Endothelial cell of umbilical vein (primary cell): Measurements from ENCODE around the gene FBXW11. TPM values are rescaled to one million over a fixed set of nuclear protein-coding genes. Genes with fewer than 3 reads are reported as not detected.

Experiments used
- BruUV-seq: library from RNA; stranded (reverse); fragments of 400-500 nt; replicated peaks from 2 replicates; lab custom pipeline; 2021; lab: Mats Ljungman, UMichigan
- CTCF ChIA-PET: fragments of 300-600, 350-600 bp; sonication (Branson Sonifier 250); formaldehyde crosslinking; loops from one replicate; lab custom pipeline; 2021; ENCODE audit warnings: antibody characterized with exemption, inconsistent platforms; lab: Charles Lee
- POLR2A ChIA-PET: fragments of 300-600, 350-600 bp; sonication (Branson Sonifier 250); formaldehyde crosslinking; loops from one replicate; lab custom pipeline; 2021; ENCODE audit warnings: antibody characterized with exemption, inconsistent platforms; lab: Charles Lee
- DNase-seq: peaks from one replicate; pipeline ENCODE4 v3.0.0-alpha.2; 2011; ENCODE audit warnings: low read depth, low spot score
- FAIRE-seq: peaks from 2 replicates; lab custom pipeline; 2011; peaks lifted over from hg19 to GRCh38; lab: Jason Lieb, UNC
- H2AFZ ChIP-seq: 2 replicates; pipeline ENCODE4 v1.6.0; 2012; ENCODE audit warnings: low read depth, low read length, control low read depth, inconsistent platforms
- H3K27ac ChIP-seq: 2 replicates; pipeline ENCODE4 v1.5.1; 2011; ENCODE audit warnings: low read depth, mild to moderate bottlenecking, control low read depth, low read length, moderate library complexity; ENCODE audit not compliant: insufficient read depth
- H3K27me3 ChIP-seq, 2 experiments: 2 replicates each; pipeline versions ENCODE4 v1.6.0 to v1.6.1; 2011; ENCODE audit warnings: low read length in 2 of 2, mixed read lengths in 1 of 2; ENCODE audit not compliant: control insufficient read depth in 2 of 2, insufficient read depth in 2 of 2
- H3K36me3 ChIP-seq, 2 experiments: 2 replicates in 1 of 2; 3 replicates in 1 of 2; pipeline ENCODE4 v1.5.1; 2011; ENCODE audit warnings: low read length in 2 of 2, mild to moderate bottlenecking in 1 of 2, moderate library complexity in 1 of 2; ENCODE audit not compliant: control insufficient read depth in 2 of 2, insufficient read depth in 2 of 2; ENCODE audit errors: extremely low read depth in 1 of 2
- H3K4me1 ChIP-seq: 3 replicates; pipeline ENCODE4 v1.5.1; 2011; ENCODE audit warnings: mild to moderate bottlenecking, low read length; ENCODE audit not compliant: control insufficient read depth, insufficient read depth; ENCODE audit errors: extremely low read depth
- H3K4me2 ChIP-seq: 2 replicates; pipeline ENCODE4 v1.6.1; 2011; ENCODE audit warnings: low read length, control low read depth, mixed read lengths; ENCODE audit not compliant: insufficient read depth
- H3K4me3 ChIP-seq, 3 experiments: fragments of 200-600 bp in 1 of 3; sonication (generic), shearing (Covaris generic) in 1 of 3; replicated peaks in 1 of 3; 2 replicates each; pipeline ENCODE4 v1.5.1; 2011 to 2016; ENCODE audit warnings: control low read depth in 3 of 3, low read length in 3 of 3, mild to moderate bottlenecking in 2 of 3, inconsistent platforms in 1 of 3, low read depth in 1 of 3, moderate library complexity in 1 of 3; ENCODE audit not compliant: insufficient read depth in 1 of 3
- H3K79me2 ChIP-seq: 2 replicates; pipeline ENCODE4 v1.6.0; 2012; ENCODE audit warnings: low read length, inconsistent platforms; ENCODE audit not compliant: control insufficient read depth, insufficient read depth
- H3K9ac ChIP-seq: replicated peaks from 2 replicates; pipeline ENCODE3; 2011; ENCODE audit warnings: low read length, control low read depth; ENCODE audit not compliant: insufficient read depth; ENCODE audit errors: extremely low read depth
- H3K9me1 ChIP-seq: replicated peaks from 3 replicates; pipeline ENCODE4 v1.6.0; 2011; ENCODE audit warnings: mild to moderate bottlenecking, low read length; ENCODE audit not compliant: control insufficient read depth, insufficient read depth; ENCODE audit errors: extremely low read depth
- H3K9me3 ChIP-seq: replicated peaks from 2 replicates; pipeline ENCODE4 v1.5.1; 2012; ENCODE audit warnings: low read length, inconsistent platforms; ENCODE audit not compliant: control insufficient read depth, insufficient read depth
- H4K20me1 ChIP-seq: replicated peaks from 2 replicates; pipeline ENCODE3; 2011; ENCODE audit warnings: mild to moderate bottlenecking, low read length; ENCODE audit not compliant: control insufficient read depth, insufficient read depth; ENCODE audit errors: extremely low read depth
- EZH2 ChIP-seq: IDR thresholded peaks from 2 replicates; pipeline ENCODE4 v1.6.1; 2012; ENCODE audit warnings: borderline replicate concordance, low read depth, mild to moderate bottlenecking, moderate library complexity, low read length, inconsistent platforms; ENCODE audit not compliant: severe bottlenecking
- FOS ChIP-seq: IDR thresholded peaks from 2 replicates; pipeline ENCODE4 v1.6.1; 2011; ENCODE audit warnings: mild to moderate bottlenecking, low read length, moderate library complexity, borderline replicate concordance; ENCODE audit not compliant: insufficient read depth
- GATA2 ChIP-seq: IDR thresholded peaks from 2 replicates; pipeline ENCODE4 v1.7.0; 2011; ENCODE audit warnings: low read depth, mild to moderate bottlenecking, moderate library complexity, mixed read lengths, low read length; ENCODE audit not compliant: insufficient read length, insufficient read depth
- JUN ChIP-seq: IDR thresholded peaks from 2 replicates; pipeline ENCODE4 v1.6.1; 2011; ENCODE audit warnings: borderline replicate concordance, low read depth; ENCODE audit not compliant: insufficient read length, insufficient read depth
- MYC ChIP-seq: IDR thresholded peaks from one replicate; pipeline ENCODE4 v1.6.1; 2011; ENCODE audit warnings: mild to moderate bottlenecking, low read depth, low read length
- POLR2A ChIP-seq: IDR thresholded peaks from 2 replicates; pipeline ENCODE4 v1.6.1; 2012; ENCODE audit warnings: low read depth, mild to moderate bottlenecking, control low read depth, low read length
- POLR2AphosphoS5 ChIP-seq: IDR thresholded peaks from 2 replicates; pipeline ENCODE4 v1.6.1; 2012; ENCODE audit warnings: low read depth, mild to moderate bottlenecking, control low read depth, low read length, moderate library complexity; ENCODE audit not compliant: insufficient read depth
- dilution Hi-C: fragments of 300-500 bp; cut with MboI; formaldehyde crosslinking; loops from one replicate; pipeline ENCODE4 v1.15.0; 2019; ENCODE audit warnings: low sequenced_read_pairs; ENCODE audit not compliant: extremely low pct_ligation_motif_present
- intact Hi-C: fragments of 100-400 bp; cut with micrococcal nuclease; formaldehyde crosslinking; loops from one replicate; pipeline ENCODE4 v1.10.0; 2022
- polyA plus RNA-seq, 4 experiments: library from polyadenylated mRNA; depleted of rRNA in 3 of 4; stranded (reverse) in 3 of 4; unstranded in 1 of 4; fragments of >200 nt; gene quantifications; 2 replicates each; pipeline versions ENCODE4 v1.2.1 to v1.2.3, GENCODE V29; 2011 to 2012; ENCODE audit warnings: missing spikeins in 1 of 4
- total RNA-seq: library from RNA; stranded (reverse); gene quantifications from 2 replicates; pipeline ENCODE4 v1.2.3, GENCODE V29; 2021
- TF ChIP-seq, protein P1 (sequence below), 2 donors: IDR thresholded peaks; 1 replicate in 1 of 2; 2 replicates in 1 of 2; pipeline ENCODE4 v1.5.1; 2011; ENCODE audit warnings: low read length in 2 of 2, mild to moderate bottlenecking in 2 of 2, moderate library complexity in 2 of 2, control low read depth in 1 of 2, inconsistent platforms in 1 of 2, low read depth in 1 of 2; ENCODE audit not compliant: insufficient read depth in 1 of 2; ENCODE audit errors: extremely low read depth in 1 of 2
- TF ChIP-seq, protein P2 (sequence below): IDR thresholded peaks from 2 replicates; pipeline ENCODE4 v1.6.1; 2011; ENCODE audit not compliant: insufficient read depth, insufficient read length

Gene FBXW11
- total and polyA plus RNA-seq, 2 donors (not counting 3 experiments of a cell fraction or from before 2014, with no cell fraction given) = 30.7 to 44.7 TPM

DNA sequence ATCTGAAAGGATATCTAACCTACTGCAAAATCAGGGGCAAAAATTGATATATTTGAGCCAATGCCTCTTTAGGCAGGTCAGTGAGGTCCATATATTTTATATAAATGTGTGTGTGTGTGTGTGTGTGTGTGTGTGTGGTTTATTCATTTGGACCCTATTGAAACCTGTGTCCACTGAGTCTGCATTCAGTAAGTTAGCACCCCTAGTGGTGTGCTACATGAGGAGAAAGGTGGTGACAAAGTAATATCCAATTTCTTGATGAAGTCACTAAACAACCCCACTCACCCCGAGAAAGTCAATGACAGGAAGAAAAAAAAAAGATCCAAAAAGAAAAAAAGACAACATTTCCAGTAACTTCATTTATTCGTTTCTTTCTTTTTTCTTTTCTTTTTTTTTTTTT lies 4.1 kb downstream of the FBXW11 start:
- Histone ChIP-seq H2AFZ (no peak overlapping the region), H3K4me2 (no peak overlapping the region), H3K9me1 (peaks cover 4% of the 10 kb centered on the region), H3K27ac (no peak overlapping the region), H3K79me2 (peaks cover 86% of the 10 kb centered on the region), H3K9me3 (no peaks in the 10 kb centered on the region), H4K20me1 (peaks cover 8% of the 10 kb centered on the region), H3K9ac (no peak overlapping the region), H3K4me3 (no peak overlapping the region), H3K27me3 (no peaks in the 10 kb centered on the region), H3K4me1 (peaks cover 28% of the 10 kb centered on the region), H3K36me3 (no peaks in the 10 kb centered on the region)
- dilution Hi-C loops (no loop called here), intact Hi-C loops (loop anchor here (2.0 kb wide), 1 partner anchor 18 kb away; no protein-coding TSS in a partner anchor)
- BruUV-seq = no TSS peak
- POLR2A ChIA-PET = no interaction called here
- no peak for TF ChIP-seq MYC
- TF ChIP-seq, protein P1, sequence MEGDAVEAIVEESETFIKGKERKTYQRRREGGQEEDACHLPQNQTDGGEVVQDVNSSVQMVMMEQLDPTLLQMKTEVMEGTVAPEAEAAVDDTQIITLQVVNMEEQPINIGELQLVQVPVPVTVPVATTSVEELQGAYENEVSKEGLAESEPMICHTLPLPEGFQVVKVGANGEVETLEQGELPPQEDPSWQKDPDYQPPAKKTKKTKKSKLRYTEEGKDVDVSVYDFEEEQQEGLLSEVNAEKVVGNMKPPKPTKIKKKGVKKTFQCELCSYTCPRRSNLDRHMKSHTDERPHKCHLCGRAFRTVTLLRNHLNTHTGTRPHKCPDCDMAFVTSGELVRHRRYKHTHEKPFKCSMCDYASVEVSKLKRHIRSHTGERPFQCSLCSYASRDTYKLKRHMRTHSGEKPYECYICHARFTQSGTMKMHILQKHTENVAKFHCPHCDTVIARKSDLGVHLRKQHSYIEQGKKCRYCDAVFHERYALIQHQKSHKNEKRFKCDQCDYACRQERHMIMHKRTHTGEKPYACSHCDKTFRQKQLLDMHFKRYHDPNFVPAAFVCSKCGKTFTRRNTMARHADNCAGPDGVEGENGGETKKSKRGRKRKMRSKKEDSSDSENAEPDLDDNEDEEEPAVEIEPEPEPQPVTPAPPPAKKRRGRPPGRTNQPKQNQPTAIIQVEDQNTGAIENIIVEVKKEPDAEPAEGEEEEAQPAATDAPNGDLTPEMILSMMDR (IDR thresholded peaks at IDR 0.05; ENCODE audit: extremely low read depth in 1 of 2, insufficient read depth in 1 of 2, low read depth in 1 of 2, low read length in 2 of 2) = peak; percentile 31 to 44
- no peak for TF ChIP-seq JUN
- CTCF ChIA-PET = no interaction called here
- FAIRE-seq (no peak), DNase-seq (peak; percentile 24)

DNA sequence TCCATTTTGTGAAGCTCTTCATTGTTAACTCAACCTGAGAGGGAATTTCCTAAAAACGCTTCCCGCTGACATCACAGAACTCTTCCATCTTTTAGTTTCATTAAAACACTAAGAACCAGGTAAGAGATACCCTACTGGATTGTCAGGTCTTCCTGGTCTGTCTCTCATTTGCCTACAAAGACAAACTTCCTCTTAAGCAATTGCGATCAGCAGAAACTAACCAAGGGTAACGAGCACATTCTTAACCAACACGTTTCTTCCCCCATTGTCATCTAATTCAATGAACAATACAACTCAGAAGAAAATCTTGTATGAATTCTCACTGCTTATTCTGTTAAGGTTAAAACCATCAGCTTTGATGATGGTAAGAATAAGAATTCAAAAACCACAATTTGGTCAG lies 6.6 kb downstream of the FBXW11 start:
- no peak overlapping the region for H3K4me3 ChIP-seq
- H3K79me2 ChIP-seq = peaks cover 93% of the 10 kb centered on the region
- intact Hi-C loops (no loop called here), dilution Hi-C loops (no loop called here)
- CTCF ChIA-PET = interaction anchor here (2.0 kb wide), 1 partner anchor 87 kb away, joined by 8 read pairs; no protein-coding TSS in a partner anchor
- peaks cover 22% of the 10 kb centered on the region for H3K4me1 ChIP-seq
- POLR2A ChIA-PET = no interaction called here
- H3K27ac ChIP-seq = no peak overlapping the region
- H3K27me3 ChIP-seq = no peaks in the 10 kb centered on the region
- no peak overlapping the region for H3K9ac ChIP-seq
- peaks cover 4% of the 10 kb centered on the region for H3K9me1 ChIP-seq
- H3K36me3 ChIP-seq = peaks cover 0 to 2% of the 10 kb centered on the region in 2 experiments
- no peak for TF ChIP-seq MYC
- TF ChIP-seq POLR2A = no peak
- TF ChIP-seq POLR2AphosphoS5 = no peak
- TF ChIP-seq, protein P2, sequence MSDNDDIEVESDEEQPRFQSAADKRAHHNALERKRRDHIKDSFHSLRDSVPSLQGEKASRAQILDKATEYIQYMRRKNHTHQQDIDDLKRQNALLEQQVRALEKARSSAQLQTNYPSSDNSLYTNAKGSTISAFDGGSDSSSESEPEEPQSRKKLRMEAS = no peak
- no peak for TF ChIP-seq GATA2
- no peak for TF ChIP-seq EZH2
- TF ChIP-seq FOS = no peak
- TF ChIP-seq JUN = no peak
- TF ChIP-seq, protein P1 (IDR thresholded peaks at IDR 0.05; ENCODE audit: extremely low read depth in 1 of 2, insufficient read depth in 1 of 2, low read depth in 1 of 2, low read length in 2 of 2) = no peak
- no peaks in the 10 kb centered on the region for H3K9me3 ChIP-seq
- no TSS peak for BruUV-seq
- no peak overlapping the region for H2AFZ ChIP-seq
- FAIRE-seq (no peak), DNase-seq (no peak)
- H4K20me1 ChIP-seq = peaks cover 10% of the 10 kb centered on the region
- H3K4me2 ChIP-seq = no peak overlapping the region
